HL-60 (cell line): ENCODE data around the gene TRDN.

Experiments
- CTCF ChIP-seq: IDR thresholded peaks from one replicate; pipeline ENCODE4 v1.5.1; 2011; ENCODE audit warnings: low read length, control low read depth, inconsistent platforms; ENCODE audit not compliant: insufficient read depth
- POLR2AphosphoS5 ChIP-seq: IDR thresholded peaks from 2 replicates; pipeline ENCODE4 v1.6.1; 2012; ENCODE audit warnings: low read depth
- REST ChIP-seq: IDR thresholded peaks from 2 replicates; pipeline ENCODE4 v1.6.1; 2012; ENCODE audit warnings: low read depth; ENCODE audit not compliant: insufficient replicate concordance
- SPI1 ChIP-seq: IDR thresholded peaks from 2 replicates; pipeline ENCODE4 v1.6.1; 2012; ENCODE audit warnings: low read depth, mild to moderate bottlenecking, borderline replicate concordance

GRCh38 chr6:123550052-123550617 lies 86.6 kb downstream of the TRDN start:
- no peak for TF ChIP-seq CTCF
- TF ChIP-seq SPI1 = no peak
- no peak for TF ChIP-seq POLR2AphosphoS5
- TF ChIP-seq REST = no peak
